BJ (cell line): ENCODE results near the gene LAMA5. TPM values are rescaled to one million over a fixed set of nuclear protein-coding genes. Genes with fewer than 3 reads are reported as not detected.

Experiments
- CTCF ChIA-PET: fragments of 350-600 bp; formaldehyde crosslinking; extraction: SDS; loops from one replicate; lab custom pipeline; 2021; ENCODE audit warnings: antibody characterized with exemption, inconsistent platforms; lab: Yijun Ruan, JAX
- POLR2A ChIA-PET: fragments of 300-600 bp; sonication (Branson Sonifier 250); formaldehyde crosslinking; extraction: SDS; loops from one replicate; lab custom pipeline; 2021; ENCODE audit warnings: antibody characterized with exemption; lab: Charles Lee
- DNase-seq: peaks from one replicate; pipeline ENCODE4 v3.0.0-alpha.2; 2011; ENCODE audit warnings: low read depth
- H3K27me3 ChIP-seq: 2 replicates; pipeline ENCODE4 v1.6.0; 2011; ENCODE audit warnings: low read length; ENCODE audit not compliant: control insufficient read depth, insufficient read depth
- H3K36me3 ChIP-seq: 2 replicates; pipeline ENCODE4 v1.5.1; 2011; ENCODE audit warnings: low read length; ENCODE audit not compliant: control insufficient read depth, insufficient read depth
- H3K4me3 ChIP-seq: 2 replicates; pipeline ENCODE4 v1.5.1; 2011; ENCODE audit warnings: low read depth, mild to moderate bottlenecking, control low read depth, low read length
- CTCF ChIP-seq: IDR thresholded peaks from 2 replicates; pipeline ENCODE4 v1.5.1; 2011; ENCODE audit warnings: low read depth, mild to moderate bottlenecking, control low read depth, inconsistent platforms, low read length, moderate library complexity; ENCODE audit not compliant: insufficient read depth
- polyA plus RNA-seq: library from polyadenylated mRNA; depleted of rRNA; stranded (reverse); fragments of >200 nt; gene quantifications from 2 replicates; pipeline ENCODE4 v1.2.3, GENCODE V29; 2011

The LAMA5 gene
- polyA plus RNA-seq, 1 experiment = 1.1 TPM

GRCh38 chr20:62268228-62268900 lies 98.7 kb downstream of the LAMA5 start:
- peaks cover 38% of the 10 kb centered on the region for H3K36me3 ChIP-seq
- H3K27me3 ChIP-seq = no peaks in the 10 kb centered on the region
- no peak overlapping the region for H3K4me3 ChIP-seq
- no peak for TF ChIP-seq CTCF
- ChIA-PET CTCF (interaction anchor here (1.7 to 1.9 kb wide), 2 partner anchors 9 to 11 kb away, joined by 4 to 5 read pairs; no protein-coding TSS in a partner anchor), POLR2A (no interaction called here)
- DNase-seq = no peak

- DNase-seq = no peak
- Histone ChIP-seq H3K36me3 (peaks cover 37% of the 10 kb centered on the region), H3K27me3 (no peaks in the 10 kb centered on the region), H3K4me3 (no peak overlapping the region)
- no peak for TF ChIP-seq CTCF
- CTCF ChIA-PET = interaction anchor here (0.8 to 1.9 kb wide), 3 partner anchors 8 to 31 kb away, joined by 3 to 5 read pairs (median 4); no protein-coding TSS in a partner anchor
- POLR2A ChIA-PET = no interaction called here
These were observed 99.6 kb downstream of the LAMA5 start for GRCh38 chr20:62267543-62267942.

- no peak overlapping the region for H3K4me3 ChIP-seq
- no peak for TF ChIP-seq CTCF
- peaks cover 36% of the 10 kb centered on the region for H3K36me3 ChIP-seq
- no peak for DNase-seq
- CTCF ChIA-PET = interaction anchor here (0.8 to 1.7 kb wide), 2 partner anchors 13 to 31 kb away, joined by 3 to 5 read pairs; no protein-coding TSS in a partner anchor
- no peaks in the 10 kb centered on the region for H3K27me3 ChIP-seq
- POLR2A ChIA-PET = no interaction called here
These were observed 100.3 kb downstream of the LAMA5 start for GRCh38 chr20:62266851-62267250.

- no peak for DNase-seq
- POLR2A ChIA-PET = no interaction called here
- Histone ChIP-seq H3K27me3 (no peaks in the 10 kb centered on the region), H3K36me3 (peaks cover 36% of the 10 kb centered on the region), H3K4me3 (no peak overlapping the region)
- no peak for TF ChIP-seq CTCF
- CTCF ChIA-PET = interaction anchor here (1.7 kb wide), 1 partner anchor 13 kb away, joined by 5 read pairs; no protein-coding TSS in a partner anchor
These were observed 100.8 kb downstream of the LAMA5 start for GRCh38 chr20:62266340-62266739.

GRCh38 chr20:62265365-62265764 lies 101.7 kb downstream of the LAMA5 start:
- DNase-seq = no peak
- ChIA-PET CTCF (no interaction called here), POLR2A (no interaction called here)

More at GRCh38 chr20:62265365-62265764, 101.7 kb downstream of the LAMA5 start:
- no peak for TF ChIP-seq CTCF
- no peaks in the 10 kb centered on the region for H3K27me3 ChIP-seq
- peaks cover 34% of the 10 kb centered on the region for H3K36me3 ChIP-seq
- no peak overlapping the region for H3K4me3 ChIP-seq
